ENCODE measurements around the gene GALNS. TPM values are rescaled to one million over a fixed set of nuclear protein-coding genes. Genes with fewer than 3 reads are reported as not detected.
A peak's percentile ranks its signal among the peaks of the same experiment; 100 is the strongest.

The GALNS gene
- total and polyA plus RNA-seq, 7 experiments from 2014 or later: 9.8 to 64.3 (median 49.7) TPM

DNA sequence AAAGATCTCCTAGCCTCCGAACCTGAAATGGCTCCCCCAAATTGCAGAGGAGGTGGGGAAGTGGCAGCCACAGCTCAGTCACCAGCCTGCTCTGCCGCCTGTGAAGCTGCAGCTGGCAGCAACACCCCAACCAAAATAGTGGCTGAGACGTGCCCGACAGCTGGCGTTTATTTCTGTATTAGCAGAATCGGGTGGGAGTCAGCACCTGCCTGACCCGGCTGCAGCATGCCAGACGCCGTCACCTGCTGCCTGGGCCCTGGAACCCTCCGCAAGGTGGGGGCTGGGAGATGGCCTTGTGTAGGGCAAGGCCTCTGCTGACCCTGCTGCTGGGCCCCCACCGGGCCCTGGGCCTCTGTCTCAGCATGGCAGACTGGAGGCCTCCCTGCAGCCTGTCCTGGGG lies 27.2 kb upstream of the GALNS start:
- Mint-ChIP-seq H3K4me3 (no peak overlapping the region), H3K9me3 (peaks cover 0 to 1% (median 0%) of the 10 kb centered on the region in 11 donors), H3K4me1 (peaks cover 0 to 11% (median 0%) of the 10 kb centered on the region in 7 donors), H3K27me3 (no peaks in the 10 kb centered on the region), H3K27ac (no peak overlapping the region), H3K36me3 (no peaks in the 10 kb centered on the region)
- CTCF ChIA-PET: interaction anchor here (0.9 kb wide), 1 partner anchor 8 kb away, joined by 3 read pairs; no protein-coding TSS in a partner anchor
- no peak for ATAC-seq
- intact Hi-C loops (cut with micrococcal nuclease): no loop called here
- no peaks in the 10 kb centered on the region for H3K9me3 ChIP-seq (ENCODE audit: control insufficient read depth in 2 of 3, low read length in 3 of 3)
- no peaks in the 10 kb centered on the region for H3K27me3 ChIP-seq (ENCODE audit: control insufficient read depth in 2 of 2, insufficient read depth in 2 of 2, low read length in 2 of 2)
- POLR2A ChIA-PET: no interaction called here
- no peak overlapping the region for H3K4me3 ChIP-seq (ENCODE audit: low read length)
- no peaks in the 10 kb centered on the region for H3K4me1 ChIP-seq (ENCODE audit: control insufficient read depth in 2 of 2, insufficient read depth in 2 of 2, low read length in 2 of 2)
- H3K36me3 ChIP-seq (ENCODE audit: control insufficient read depth in 2 of 3, insufficient read depth in 3 of 3, low read length in 3 of 3): no peaks in the 10 kb centered on the region
- no peak overlapping the region for H3K27ac ChIP-seq (ENCODE audit: low read depth, low read length)
- DNase-seq: no peak

GRCh38 chr16:88883117-88883895 lies 26.6 kb upstream of the GALNS start:
- no peak for ATAC-seq
- Mint-ChIP-seq H3K36me3 (no peaks in the 10 kb centered on the region), H3K4me1 (peaks cover 0 to 11% (median 0%) of the 10 kb centered on the region in 7 donors), H3K27me3 (no peaks in the 10 kb centered on the region), H3K4me3 (no peak overlapping the region), H3K27ac (no peak overlapping the region), H3K9me3 (peaks cover 0 to 1% (median 0%) of the 10 kb centered on the region in 11 donors)
- H3K9me3 ChIP-seq (ENCODE audit: control insufficient read depth in 2 of 3, low read length in 3 of 3): no peaks in the 10 kb centered on the region
- no peak overlapping the region for H3K4me3 ChIP-seq (ENCODE audit: low read length)
- no peaks in the 10 kb centered on the region for H3K27me3 ChIP-seq (ENCODE audit: control insufficient read depth in 2 of 2, insufficient read depth in 2 of 2, low read length in 2 of 2)
- H3K4me1 ChIP-seq (ENCODE audit: control insufficient read depth in 2 of 2, insufficient read depth in 2 of 2, low read length in 2 of 2): no peaks in the 10 kb centered on the region
- intact Hi-C loops (cut with micrococcal nuclease): no loop called here
- ChIA-PET POLR2A (no interaction called here), CTCF (no interaction called here)
- H3K36me3 ChIP-seq (ENCODE audit: control insufficient read depth in 2 of 3, insufficient read depth in 3 of 3, low read length in 3 of 3): no peaks in the 10 kb centered on the region
- no peak overlapping the region for H3K27ac ChIP-seq (ENCODE audit: low read depth, low read length)
- no peak for DNase-seq

DNA sequence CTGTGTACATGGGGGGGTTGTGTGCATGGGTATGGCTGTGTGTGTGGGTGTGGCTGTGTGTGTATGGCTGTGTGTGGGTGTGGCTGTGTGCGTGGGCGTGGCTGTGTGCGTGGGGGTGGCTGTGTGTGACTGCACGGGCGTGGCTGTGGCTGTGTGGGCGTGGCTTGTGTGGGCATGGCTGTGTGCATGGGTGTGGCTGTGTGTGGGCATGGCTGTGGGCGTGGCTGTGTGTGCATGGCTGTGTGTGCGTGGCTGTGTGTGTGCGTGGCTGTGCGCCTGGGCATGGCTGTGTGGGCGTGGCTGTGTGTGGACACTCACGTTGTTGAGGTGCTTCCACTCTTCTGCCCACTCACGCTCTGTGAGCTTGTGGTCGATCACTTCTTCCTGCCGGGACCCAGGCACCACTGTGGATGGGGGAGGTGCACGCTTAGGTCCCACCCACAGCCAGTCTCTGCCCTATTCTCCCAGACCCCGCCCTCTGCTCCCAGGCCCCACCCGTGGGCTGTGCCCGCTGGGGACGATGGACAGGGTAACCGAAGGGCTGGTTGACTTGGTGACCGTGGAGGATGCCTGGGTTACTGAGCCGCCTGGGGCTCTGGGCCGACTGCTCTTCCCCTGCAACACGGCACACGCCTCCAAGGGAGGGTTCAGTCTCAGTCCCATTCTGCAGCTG lies 25.7 kb upstream of the GALNS start:
- CTCF ChIA-PET: no interaction called here
- Histone ChIP-seq H3K27me3 (ENCODE audit: control insufficient read depth in 2 of 2, insufficient read depth in 2 of 2, low read length in 2 of 2) (no peaks in the 10 kb centered on the region), H3K27ac (ENCODE audit: low read depth, low read length) (no peak overlapping the region), H3K4me3 (ENCODE audit: low read length) (no peak overlapping the region), H3K9me3 (ENCODE audit: control insufficient read depth in 2 of 3, low read length in 3 of 3) (no peaks in the 10 kb centered on the region), H3K36me3 (ENCODE audit: control insufficient read depth in 2 of 3, insufficient read depth in 3 of 3, low read length in 3 of 3) (no peaks in the 10 kb centered on the region), H3K4me1 (ENCODE audit: control insufficient read depth in 2 of 2, insufficient read depth in 2 of 2, low read length in 2 of 2) (no peaks in the 10 kb centered on the region)
- POLR2A ChIA-PET: no interaction called here
- Mint-ChIP-seq H3K4me1 (peaks cover 0 to 11% (median 0%) of the 10 kb centered on the region in 7 donors), H3K27ac (peak overlapping the region in 1 of 9 donors; percentile 5), H3K27me3 (no peaks in the 10 kb centered on the region), H3K36me3 (no peaks in the 10 kb centered on the region), H3K4me3 (no peak overlapping the region), H3K9me3 (peaks cover 0 to 1% (median 0%) of the 10 kb centered on the region in 11 donors)
- intact Hi-C loops (cut with micrococcal nuclease): no loop called here
- DNase-seq (no peak), ATAC-seq (peak; percentile 61)

DNA sequence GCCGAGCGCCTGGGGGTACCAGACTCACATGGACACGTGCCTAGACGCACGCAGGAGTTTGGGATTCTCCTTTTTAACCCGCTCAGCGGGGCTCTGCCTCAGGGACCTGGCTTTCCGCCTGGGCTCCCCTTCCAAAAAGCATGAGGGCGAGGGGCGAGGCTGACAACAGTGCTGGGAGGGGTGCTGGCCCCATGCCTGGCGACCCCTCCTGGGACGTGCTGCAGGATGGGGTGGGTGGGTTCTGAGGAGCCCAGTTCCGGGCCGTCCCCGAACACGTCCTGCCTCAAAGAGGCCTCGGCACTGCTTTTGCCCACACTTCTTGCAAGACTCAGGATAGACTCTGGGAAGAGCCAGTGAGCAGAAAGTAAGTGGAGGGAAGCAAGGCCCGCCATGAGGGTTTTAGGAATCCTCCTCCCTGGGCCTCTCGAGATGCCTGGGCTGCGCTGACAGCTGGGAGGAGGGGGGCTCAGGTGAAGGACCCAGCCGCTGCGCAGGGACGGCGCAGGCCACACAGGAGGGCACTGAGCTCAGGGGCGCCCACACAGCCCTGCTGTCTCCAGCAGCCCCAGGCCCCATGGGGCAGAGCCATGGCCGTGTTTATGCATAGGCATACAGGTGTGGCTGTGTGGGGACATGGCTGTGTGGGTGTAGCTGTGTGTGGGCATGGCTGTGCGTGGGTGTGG lies 25.1 kb upstream of the GALNS start:
- Histone ChIP-seq H3K27me3 (ENCODE audit: control insufficient read depth in 2 of 2, insufficient read depth in 2 of 2, low read length in 2 of 2) (no peaks in the 10 kb centered on the region), H3K4me1 (ENCODE audit: control insufficient read depth in 2 of 2, insufficient read depth in 2 of 2, low read length in 2 of 2) (no peaks in the 10 kb centered on the region), H3K4me3 (ENCODE audit: low read length) (no peak overlapping the region), H3K36me3 (ENCODE audit: control insufficient read depth in 2 of 3, insufficient read depth in 3 of 3, low read length in 3 of 3) (no peaks in the 10 kb centered on the region), H3K9me3 (ENCODE audit: control insufficient read depth in 2 of 3, low read length in 3 of 3) (no peaks in the 10 kb centered on the region), H3K27ac (ENCODE audit: low read depth, low read length) (no peak overlapping the region)
- POLR2A ChIA-PET: no interaction called here
- Mint-ChIP-seq H3K9me3 (peaks cover 0 to 1% (median 0%) of the 10 kb centered on the region in 11 donors), H3K36me3 (no peaks in the 10 kb centered on the region), H3K4me1 (peaks cover 0 to 11% (median 0%) of the 10 kb centered on the region in 7 donors), H3K4me3 (no peak overlapping the region), H3K27ac (peak overlapping the region in 1 of 9 donors; percentile 5), H3K27me3 (no peaks in the 10 kb centered on the region)
- intact Hi-C loops (cut with micrococcal nuclease): no loop called here
- DNase-seq (no peak), ATAC-seq (no peak)
- CTCF ChIA-PET: no interaction called here

GRCh38 chr16:88881007-88881615 lies 24.4 kb upstream of the GALNS start:
- Mint-ChIP-seq H3K9me3 (peaks cover 0 to 1% (median 0%) of the 10 kb centered on the region in 11 donors), H3K27me3 (no peaks in the 10 kb centered on the region), H3K4me1 (peaks cover 0 to 11% (median 0%) of the 10 kb centered on the region in 7 donors), H3K27ac (no peak overlapping the region), H3K36me3 (no peaks in the 10 kb centered on the region), H3K4me3 (no peak overlapping the region)
- no peaks in the 10 kb centered on the region for H3K27me3 ChIP-seq (ENCODE audit: control insufficient read depth in 2 of 2, insufficient read depth in 2 of 2, low read length in 2 of 2)
- ChIA-PET CTCF (no interaction called here), POLR2A (no interaction called here)
- intact Hi-C loops (cut with micrococcal nuclease): no loop called here
- H3K9me3 ChIP-seq (ENCODE audit: control insufficient read depth in 2 of 3, low read length in 3 of 3): no peaks in the 10 kb centered on the region
- H3K4me1 ChIP-seq (ENCODE audit: control insufficient read depth in 2 of 2, insufficient read depth in 2 of 2, low read length in 2 of 2): no peaks in the 10 kb centered on the region
- H3K36me3 ChIP-seq (ENCODE audit: control insufficient read depth in 2 of 3, insufficient read depth in 3 of 3, low read length in 3 of 3): no peaks in the 10 kb centered on the region
- no peak for ATAC-seq
- no peak for DNase-seq
- no peak overlapping the region for H3K4me3 ChIP-seq (ENCODE audit: low read length)
- H3K27ac ChIP-seq (ENCODE audit: low read depth, low read length): no peak overlapping the region

- no peaks in the 10 kb centered on the region for H3K36me3 ChIP-seq (ENCODE audit: control insufficient read depth in 2 of 3, insufficient read depth in 3 of 3, low read length in 3 of 3)
- H3K36me3 Mint-ChIP-seq: no peaks in the 10 kb centered on the region
- DNase-seq: no peak
- no peaks in the 10 kb centered on the region for H3K9me3 ChIP-seq (ENCODE audit: control insufficient read depth in 2 of 3, low read length in 3 of 3)
- intact Hi-C loops (cut with micrococcal nuclease): no loop called here
- peaks cover 0 to 1% (median 0%) of the 10 kb centered on the region in 11 donors for H3K9me3 Mint-ChIP-seq
- ChIA-PET CTCF (no interaction called here), POLR2A (no interaction called here)
- H3K4me3 ChIP-seq (ENCODE audit: low read length): no peak overlapping the region
- no peak overlapping the region for H3K4me3 Mint-ChIP-seq
- H3K27ac ChIP-seq (ENCODE audit: low read depth, low read length): no peak overlapping the region
- peaks cover 0 to 11% (median 0%) of the 10 kb centered on the region in 7 donors for H3K4me1 Mint-ChIP-seq
- H3K4me1 ChIP-seq (ENCODE audit: control insufficient read depth in 2 of 2, insufficient read depth in 2 of 2, low read length in 2 of 2): no peaks in the 10 kb centered on the region
- no peaks in the 10 kb centered on the region for H3K27me3 Mint-ChIP-seq
- no peak overlapping the region for H3K27ac Mint-ChIP-seq
- ATAC-seq: no peak
- H3K27me3 ChIP-seq (ENCODE audit: control insufficient read depth in 2 of 2, insufficient read depth in 2 of 2, low read length in 2 of 2): no peaks in the 10 kb centered on the region
Observed at GRCh38 chr16:88880226-88881006, 23.7 kb upstream of the GALNS start.

Data from naive thymus-derived CD4-positive, alpha-beta T cell (primary cell).